ENCODE results near the gene SRD5A1.

SRD5A1 gene

GRCh38 chr5:6673031-6673430, 39.8 kb downstream of the SRD5A1 start:
- Histone ChIP-seq H3K4me1 (ENCODE audit: control insufficient read depth, insufficient read depth, low read length) (no peaks in the 10 kb centered on the region), H3K4me3 (ENCODE audit: low read length) (no peak overlapping the region), H3K9ac (ENCODE audit: low read length) (no peak overlapping the region), H3K36me3 (ENCODE audit: control insufficient read depth, insufficient read depth, low read length, severe bottlenecking) (no peaks in the 10 kb centered on the region), H3K9me3 (ENCODE audit: control insufficient read depth, low read length) (no peaks in the 10 kb centered on the region), H3K27me3 (replicated peaks; ENCODE audit: control insufficient read depth, insufficient read depth, low read length) (no peaks in the 10 kb centered on the region)
- no peak for DNase-seq (ENCODE audit: low read depth)

GRCh38 chr5:6673963-6674362, 40.7 kb downstream of the SRD5A1 start:
- no peak overlapping the region for H3K4me3 ChIP-seq (ENCODE audit: low read length)

GRCh38 chr5:6674421-6674820, 41.2 kb downstream of the SRD5A1 start:
- DNase-seq (ENCODE audit: low read depth): no peak
- Histone ChIP-seq H3K9ac (ENCODE audit: low read length) (no peak overlapping the region), H3K4me3 (ENCODE audit: low read length) (no peak overlapping the region), H3K36me3 (ENCODE audit: control insufficient read depth, insufficient read depth, low read length, severe bottlenecking) (no peaks in the 10 kb centered on the region), H3K27me3 (replicated peaks; ENCODE audit: control insufficient read depth, insufficient read depth, low read length) (no peaks in the 10 kb centered on the region), H3K9me3 (ENCODE audit: control insufficient read depth, low read length) (no peaks in the 10 kb centered on the region), H3K4me1 (ENCODE audit: control insufficient read depth, insufficient read depth, low read length) (no peaks in the 10 kb centered on the region)

More at GRCh38 chr5:6673963-6674362, 40.7 kb downstream of the SRD5A1 start:
- H3K9ac ChIP-seq (ENCODE audit: low read length): no peak overlapping the region
- H3K9me3 ChIP-seq (ENCODE audit: control insufficient read depth, low read length): no peaks in the 10 kb centered on the region
- no peaks in the 10 kb centered on the region for H3K27me3 ChIP-seq (replicated peaks; ENCODE audit: control insufficient read depth, insufficient read depth, low read length)
- no peaks in the 10 kb centered on the region for H3K4me1 ChIP-seq (ENCODE audit: control insufficient read depth, insufficient read depth, low read length)
- no peak for DNase-seq (ENCODE audit: low read depth)
- H3K36me3 ChIP-seq (ENCODE audit: control insufficient read depth, insufficient read depth, low read length, severe bottlenecking): no peaks in the 10 kb centered on the region

- no peak for DNase-seq (ENCODE audit: low read depth)
- no peak overlapping the region for H3K4me3 ChIP-seq (ENCODE audit: low read length)
- H3K9me3 ChIP-seq (ENCODE audit: control insufficient read depth, low read length): no peaks in the 10 kb centered on the region
- no peak overlapping the region for H3K9ac ChIP-seq (ENCODE audit: low read length)
- H3K4me1 ChIP-seq (ENCODE audit: control insufficient read depth, insufficient read depth, low read length): no peaks in the 10 kb centered on the region
- no peaks in the 10 kb centered on the region for H3K36me3 ChIP-seq (ENCODE audit: control insufficient read depth, insufficient read depth, low read length, severe bottlenecking)
- no peaks in the 10 kb centered on the region for H3K27me3 ChIP-seq (replicated peaks; ENCODE audit: control insufficient read depth, insufficient read depth, low read length)
Measured at GRCh38 chr5:6674886-6675285, 41.6 kb downstream of the SRD5A1 start.

GRCh38 chr5:6675784-6676491, 42.7 kb downstream of the SRD5A1 start:
- no peak for DNase-seq (ENCODE audit: low read depth)
- Histone ChIP-seq H3K9ac (ENCODE audit: low read length) (no peak overlapping the region), H3K27me3 (replicated peaks; ENCODE audit: control insufficient read depth, insufficient read depth, low read length) (no peaks in the 10 kb centered on the region)

GRCh38 chr5:6676702-6677101, 43.5 kb downstream of the SRD5A1 start:
- Histone ChIP-seq H3K9me3 (ENCODE audit: control insufficient read depth, low read length) (no peaks in the 10 kb centered on the region), H3K4me3 (ENCODE audit: low read length) (no peak overlapping the region), H3K36me3 (ENCODE audit: control insufficient read depth, insufficient read depth, low read length, severe bottlenecking) (no peaks in the 10 kb centered on the region), H3K4me1 (ENCODE audit: control insufficient read depth, insufficient read depth, low read length) (no peaks in the 10 kb centered on the region), H3K27me3 (replicated peaks; ENCODE audit: control insufficient read depth, insufficient read depth, low read length) (no peaks in the 10 kb centered on the region), H3K9ac (ENCODE audit: low read length) (no peak overlapping the region)
- DNase-seq (ENCODE audit: low read depth): no peak

More at GRCh38 chr5:6675784-6676491, 42.7 kb downstream of the SRD5A1 start:
- H3K4me1 ChIP-seq (ENCODE audit: control insufficient read depth, insufficient read depth, low read length): no peaks in the 10 kb centered on the region
- H3K9me3 ChIP-seq (ENCODE audit: control insufficient read depth, low read length): no peaks in the 10 kb centered on the region
- no peaks in the 10 kb centered on the region for H3K36me3 ChIP-seq (ENCODE audit: control insufficient read depth, insufficient read depth, low read length, severe bottlenecking)
- no peak overlapping the region for H3K4me3 ChIP-seq (ENCODE audit: low read length)

- Histone ChIP-seq H3K9ac (ENCODE audit: low read length) (no peak overlapping the region), H3K36me3 (ENCODE audit: control insufficient read depth, insufficient read depth, low read length, severe bottlenecking) (no peaks in the 10 kb centered on the region), H3K4me1 (ENCODE audit: control insufficient read depth, insufficient read depth, low read length) (no peaks in the 10 kb centered on the region), H3K4me3 (ENCODE audit: low read length) (no peak overlapping the region), H3K9me3 (ENCODE audit: control insufficient read depth, low read length) (no peaks in the 10 kb centered on the region), H3K27me3 (replicated peaks; ENCODE audit: control insufficient read depth, insufficient read depth, low read length) (peaks cover 4% of the 10 kb centered on the region)
- no peak for DNase-seq (ENCODE audit: low read depth)
Measured at GRCh38 chr5:6678385-6678784, 45.1 kb downstream of the SRD5A1 start.

- Histone ChIP-seq H3K4me3 (ENCODE audit: low read length) (no peak overlapping the region), H3K4me1 (ENCODE audit: control insufficient read depth, insufficient read depth, low read length) (no peaks in the 10 kb centered on the region), H3K9ac (ENCODE audit: low read length) (no peak overlapping the region), H3K27me3 (replicated peaks; ENCODE audit: control insufficient read depth, insufficient read depth, low read length) (peaks cover 6% of the 10 kb centered on the region), H3K36me3 (ENCODE audit: control insufficient read depth, insufficient read depth, low read length, severe bottlenecking) (no peaks in the 10 kb centered on the region), H3K9me3 (ENCODE audit: control insufficient read depth, low read length) (no peaks in the 10 kb centered on the region)
- no peak for DNase-seq (ENCODE audit: low read depth)
Measured at GRCh38 chr5:6680922-6681321, 47.7 kb downstream of the SRD5A1 start.

- Histone ChIP-seq H3K27me3 (replicated peaks; ENCODE audit: control insufficient read depth, insufficient read depth, low read length) (peaks cover 6% of the 10 kb centered on the region), H3K9me3 (ENCODE audit: control insufficient read depth, low read length) (no peaks in the 10 kb centered on the region), H3K4me3 (ENCODE audit: low read length) (no peak overlapping the region), H3K4me1 (ENCODE audit: control insufficient read depth, insufficient read depth, low read length) (no peaks in the 10 kb centered on the region), H3K9ac (ENCODE audit: low read length) (no peak overlapping the region), H3K36me3 (ENCODE audit: control insufficient read depth, insufficient read depth, low read length, severe bottlenecking) (no peaks in the 10 kb centered on the region)
- no peak for DNase-seq (ENCODE audit: low read depth)
Measured at GRCh38 chr5:6681682-6682081, 48.4 kb downstream of the SRD5A1 start.

GRCh38 chr5:6682239-6682638, 49.0 kb downstream of the SRD5A1 start:
- Histone ChIP-seq H3K9me3 (ENCODE audit: control insufficient read depth, low read length) (no peaks in the 10 kb centered on the region), H3K27me3 (replicated peaks; ENCODE audit: control insufficient read depth, insufficient read depth, low read length) (peaks cover 6% of the 10 kb centered on the region), H3K4me3 (ENCODE audit: low read length) (no peak overlapping the region), H3K4me1 (ENCODE audit: control insufficient read depth, insufficient read depth, low read length) (no peaks in the 10 kb centered on the region), H3K36me3 (ENCODE audit: control insufficient read depth, insufficient read depth, low read length, severe bottlenecking) (no peaks in the 10 kb centered on the region), H3K9ac (ENCODE audit: low read length) (no peak overlapping the region)
- no peak for DNase-seq (ENCODE audit: low read depth)

GRCh38 chr5:6683241-6683640, 50.0 kb downstream of the SRD5A1 start:
- Histone ChIP-seq H3K27me3 (replicated peaks; ENCODE audit: control insufficient read depth, insufficient read depth, low read length) (peaks cover 6% of the 10 kb centered on the region), H3K4me3 (ENCODE audit: low read length) (no peak overlapping the region), H3K36me3 (ENCODE audit: control insufficient read depth, insufficient read depth, low read length, severe bottlenecking) (no peaks in the 10 kb centered on the region), H3K4me1 (ENCODE audit: control insufficient read depth, insufficient read depth, low read length) (no peaks in the 10 kb centered on the region), H3K9me3 (ENCODE audit: control insufficient read depth, low read length) (no peaks in the 10 kb centered on the region), H3K9ac (ENCODE audit: low read length) (no peak overlapping the region)
- no peak for DNase-seq (ENCODE audit: low read depth)

- Histone ChIP-seq H3K36me3 (ENCODE audit: control insufficient read depth, insufficient read depth, low read length, severe bottlenecking) (no peaks in the 10 kb centered on the region), H3K4me3 (ENCODE audit: low read length) (no peak overlapping the region), H3K27me3 (replicated peaks; ENCODE audit: control insufficient read depth, insufficient read depth, low read length) (peaks cover 6% of the 10 kb centered on the region), H3K9me3 (ENCODE audit: control insufficient read depth, low read length) (no peaks in the 10 kb centered on the region), H3K9ac (ENCODE audit: low read length) (no peak overlapping the region), H3K4me1 (ENCODE audit: control insufficient read depth, insufficient read depth, low read length) (no peaks in the 10 kb centered on the region)
- DNase-seq (ENCODE audit: low read depth): no peak
Measured at GRCh38 chr5:6684075-6684474, 50.8 kb downstream of the SRD5A1 start.
